CD4-positive, alpha-beta T cell treated with Interleukin-1 beta for 1 hour (primary cell): ENCODE results near the gene EIPR1.

Experiments used
- DNase-seq, 2 donors: peaks; one replicate each; pipeline ENCODE4 v3.0.0-alpha.2; 2020 to 2022

EIPR1 gene

DNA sequence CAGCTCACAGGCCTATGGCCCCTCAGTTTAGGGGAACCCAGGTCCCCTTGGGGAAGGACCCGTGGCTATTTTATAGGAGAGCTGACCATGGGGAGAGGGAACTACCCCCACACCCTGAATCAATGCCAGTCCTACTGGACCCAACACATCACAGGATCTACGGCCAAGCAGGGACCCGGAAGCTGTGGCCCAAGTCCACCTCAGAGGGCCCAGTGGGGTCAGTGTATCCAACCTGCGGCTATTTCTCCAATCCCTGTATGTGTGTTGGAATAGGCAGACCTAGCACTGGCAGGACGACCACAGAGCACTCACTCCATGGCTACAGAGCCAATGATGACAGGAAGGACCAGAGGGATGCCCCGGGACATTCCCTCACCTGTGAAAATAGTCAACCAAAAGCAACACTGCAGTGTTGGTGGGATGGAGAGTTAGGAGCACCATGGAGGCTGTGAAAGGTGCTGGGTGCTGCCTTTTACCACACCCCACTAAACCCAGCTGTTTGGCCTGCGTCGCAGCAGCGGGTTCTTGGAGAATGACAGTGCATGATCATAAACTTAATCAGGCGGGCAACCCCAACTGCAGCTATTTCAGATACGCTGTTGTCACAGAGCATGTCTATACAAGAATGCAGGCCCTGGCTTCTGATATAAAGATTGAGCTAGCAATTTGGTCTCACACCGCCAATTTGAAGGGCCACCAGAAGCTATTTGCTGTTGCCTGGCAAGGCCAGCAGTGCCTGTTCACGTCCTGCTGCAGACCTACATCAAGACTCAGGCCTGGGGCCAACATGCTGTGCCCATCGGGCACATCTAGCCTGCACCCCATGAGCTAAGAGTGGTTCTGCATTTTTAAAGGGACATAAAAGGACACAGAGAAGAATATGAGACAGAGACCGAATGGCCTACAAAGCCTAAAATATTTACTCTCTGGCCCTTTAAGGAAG lies 110.4 kb downstream of the EIPR1 start:
- no peak for DNase-seq

DNA sequence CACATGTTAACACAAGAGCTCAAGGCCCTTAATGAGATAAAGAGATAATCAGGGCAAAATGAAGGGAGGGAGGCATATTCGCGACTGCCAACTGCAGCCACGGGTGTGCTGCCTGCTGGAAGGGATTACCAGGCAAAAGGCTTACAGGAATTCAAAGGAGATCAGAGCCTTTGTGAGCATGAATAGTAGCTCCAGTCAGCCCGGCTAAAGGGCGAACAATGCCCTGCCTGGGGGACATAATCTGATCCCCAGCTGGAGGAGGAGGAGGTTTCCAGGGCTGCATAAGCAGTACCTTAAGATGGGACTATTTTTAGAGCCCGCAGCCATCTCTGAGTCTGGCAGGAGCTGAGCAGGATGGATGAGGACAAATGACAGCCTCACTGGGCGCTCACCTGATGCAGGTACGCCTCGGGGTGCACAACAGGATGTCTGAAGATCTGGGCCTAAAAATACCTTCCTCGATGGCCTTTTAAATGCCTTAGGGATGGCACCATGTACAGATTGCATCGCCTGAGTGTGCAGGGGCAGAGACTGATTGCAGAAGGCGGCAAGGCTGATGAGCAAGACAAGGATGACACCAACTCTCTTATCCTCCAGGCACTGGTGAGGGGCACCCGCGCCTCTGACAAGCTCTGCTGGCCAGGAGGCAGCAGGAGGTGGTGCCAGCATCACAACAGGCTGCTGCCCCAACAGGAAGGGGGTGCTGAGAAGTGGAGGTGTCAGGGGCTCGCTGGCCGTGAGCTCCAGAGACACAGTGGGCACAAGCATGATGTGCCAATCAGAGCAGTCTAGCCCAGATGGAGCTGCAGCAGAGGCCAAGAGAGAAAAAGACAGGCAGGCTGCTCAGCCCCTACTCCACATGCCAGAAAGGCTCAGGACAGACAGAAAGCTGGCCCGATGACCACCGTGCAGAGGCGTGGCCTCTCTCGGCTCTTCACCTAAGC lies 111.4 kb downstream of the EIPR1 start:
- DNase-seq: no peak

DNA sequence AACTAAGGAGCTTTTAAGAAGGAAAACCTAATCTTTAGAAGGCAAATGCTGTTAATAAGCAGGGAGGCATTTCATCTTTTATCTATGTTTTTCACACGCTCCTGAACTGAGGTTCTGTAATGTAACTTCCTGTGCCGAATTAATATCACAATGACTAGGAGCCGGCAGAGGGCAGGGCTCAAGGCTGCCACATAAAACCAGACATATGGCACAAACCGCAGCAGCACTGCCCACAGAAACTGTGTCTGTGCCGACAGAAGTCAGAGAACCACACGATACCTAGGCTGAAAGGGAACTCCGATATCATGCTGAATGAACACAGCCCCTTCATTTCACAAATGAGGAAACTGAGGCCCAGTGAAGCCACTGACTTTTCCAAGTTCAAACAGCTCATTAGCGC lies 112.1 kb downstream of the EIPR1 start:
- DNase-seq: no peak

DNA sequence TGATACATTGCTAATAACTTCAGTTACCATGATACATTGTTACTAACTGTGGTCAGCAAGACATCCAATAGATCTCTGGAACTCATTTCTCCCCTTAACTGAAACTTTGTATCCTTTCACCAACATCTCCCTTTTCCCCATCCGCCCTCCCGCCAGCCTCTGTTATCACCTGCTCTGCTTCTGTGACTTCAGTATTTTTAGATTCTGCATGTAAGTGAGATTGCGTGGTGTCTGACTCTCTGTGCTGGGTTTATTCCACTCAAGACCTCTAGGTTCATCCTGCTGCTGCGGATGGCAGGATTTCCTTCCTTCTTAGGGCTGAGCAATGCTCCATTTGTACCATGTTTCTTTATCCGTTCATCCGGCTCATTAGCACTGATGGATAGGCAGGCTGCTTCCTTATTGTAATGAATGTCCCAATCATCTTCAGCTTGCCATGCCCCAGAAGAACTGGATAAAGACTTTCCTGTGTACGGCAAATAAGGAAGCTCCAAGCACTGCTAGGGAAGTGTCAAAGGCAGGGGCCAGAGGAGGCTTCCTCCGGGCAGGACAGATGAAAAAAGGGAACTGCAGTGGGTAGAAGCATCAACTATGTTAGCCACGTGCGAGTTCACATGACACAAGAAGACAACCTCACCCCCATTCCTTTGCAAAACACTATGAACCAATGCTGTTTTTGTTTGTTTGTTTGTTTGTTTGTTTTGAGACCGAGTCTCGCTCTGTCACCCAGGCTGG lies 113.4 kb downstream of the EIPR1 start:
- peak in 1 of 2 donors; percentile 24 for DNase-seq

DNA sequence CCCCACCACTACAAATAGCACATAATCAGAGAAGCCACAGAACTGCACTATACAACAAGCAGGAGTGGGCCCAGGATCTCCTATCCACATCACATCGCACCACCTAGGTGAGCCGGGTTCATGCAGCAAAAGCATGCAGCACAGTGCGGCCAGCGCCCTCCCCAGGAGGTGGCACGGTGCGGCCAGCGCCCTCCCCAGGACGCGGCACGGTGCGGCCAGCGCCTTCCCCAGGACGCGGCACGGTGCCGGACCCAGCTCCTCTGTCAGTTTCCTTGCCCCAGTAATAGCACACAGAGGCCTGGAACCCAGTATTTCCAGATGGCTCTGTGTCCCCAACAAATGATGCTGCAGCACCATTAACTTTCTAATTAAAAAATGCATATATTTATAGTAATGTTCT lies 114.1 kb downstream of the EIPR1 start:
- no peak for DNase-seq

DNA sequence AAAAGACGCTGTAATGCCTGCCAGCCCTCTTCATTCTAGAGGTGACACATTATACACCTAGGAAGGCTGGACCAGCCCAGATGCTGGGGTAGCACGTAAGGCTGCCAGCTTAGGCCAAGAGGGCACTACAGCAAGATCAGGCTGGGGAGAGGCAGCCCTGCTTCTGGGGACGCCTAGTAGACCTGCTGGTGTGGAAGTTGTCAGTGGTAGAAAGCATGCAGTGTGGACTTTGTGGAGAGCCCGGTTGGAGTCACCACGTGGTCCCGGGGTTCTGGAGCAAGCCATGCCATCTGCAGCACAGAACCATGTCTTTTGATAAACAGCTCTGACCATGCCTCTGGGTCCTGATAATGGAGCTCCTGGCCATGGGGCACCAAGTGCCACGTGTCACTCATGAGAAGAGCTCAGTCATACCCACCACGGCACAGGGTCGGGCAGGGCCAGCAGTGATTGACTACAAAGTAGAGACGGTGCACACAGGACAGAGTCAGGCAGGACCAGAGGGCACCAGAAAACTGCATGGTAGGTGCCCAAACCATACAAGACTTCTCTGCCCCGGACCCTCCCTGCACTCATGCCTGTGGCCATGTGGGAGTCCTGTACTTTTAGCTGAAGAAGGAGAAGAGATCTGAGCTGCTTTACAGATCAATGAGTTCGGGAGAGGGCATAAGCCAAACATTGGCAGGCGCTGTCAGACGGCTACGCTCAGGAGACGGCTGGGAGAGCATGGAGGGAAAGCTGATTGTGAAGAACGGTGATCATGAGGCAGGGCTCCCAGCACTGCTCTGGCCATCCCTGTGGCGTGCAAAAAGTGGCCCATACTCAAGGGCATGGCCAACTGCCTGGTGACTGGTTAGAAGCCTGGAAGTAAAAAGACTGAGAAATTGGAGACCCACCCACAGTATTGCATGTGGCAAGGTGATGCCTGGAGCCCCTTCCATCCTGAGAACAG lies 114.9 kb downstream of the EIPR1 start:
- DNase-seq: no peak

DNA sequence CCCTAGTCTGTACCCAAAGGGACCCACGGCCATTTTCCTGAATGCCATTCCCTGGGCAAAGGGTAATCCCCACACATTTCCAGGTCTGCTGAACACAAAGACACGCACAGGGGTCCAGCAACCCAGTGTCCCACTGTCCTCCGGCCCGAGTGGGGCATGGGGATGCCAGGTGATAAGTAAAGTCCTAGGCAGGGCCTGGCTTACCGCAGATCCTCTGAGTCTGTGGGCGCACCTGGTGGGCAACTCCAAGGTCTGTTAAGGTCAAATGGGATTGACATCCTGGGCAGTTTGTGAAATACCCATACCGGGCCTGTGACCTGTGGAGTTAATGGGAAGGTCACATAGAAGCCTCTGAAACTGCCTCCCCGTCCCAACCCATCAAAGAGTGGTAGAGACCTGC lies 116.1 kb downstream of the EIPR1 start:
- DNase-seq: no peak

DNA sequence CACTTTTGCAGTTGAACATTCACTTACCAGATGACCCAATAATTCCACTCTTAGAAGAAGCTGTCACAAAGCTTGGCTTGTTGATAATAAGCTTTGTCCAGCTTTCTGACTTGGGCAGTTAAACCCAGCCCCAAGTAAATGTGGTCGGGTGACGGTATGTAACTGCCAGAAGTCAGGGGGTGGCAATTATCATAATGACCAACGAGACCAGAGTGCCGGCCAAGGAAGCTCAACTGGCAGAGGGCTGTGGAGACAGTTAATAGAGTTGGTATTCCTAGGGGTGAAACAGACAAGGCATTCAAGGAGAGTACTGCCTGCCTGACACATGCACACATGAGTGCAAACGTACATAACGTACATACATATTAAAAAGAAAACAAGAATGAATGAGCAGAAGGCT lies 116.7 kb downstream of the EIPR1 start:
- no peak for DNase-seq

DNA sequence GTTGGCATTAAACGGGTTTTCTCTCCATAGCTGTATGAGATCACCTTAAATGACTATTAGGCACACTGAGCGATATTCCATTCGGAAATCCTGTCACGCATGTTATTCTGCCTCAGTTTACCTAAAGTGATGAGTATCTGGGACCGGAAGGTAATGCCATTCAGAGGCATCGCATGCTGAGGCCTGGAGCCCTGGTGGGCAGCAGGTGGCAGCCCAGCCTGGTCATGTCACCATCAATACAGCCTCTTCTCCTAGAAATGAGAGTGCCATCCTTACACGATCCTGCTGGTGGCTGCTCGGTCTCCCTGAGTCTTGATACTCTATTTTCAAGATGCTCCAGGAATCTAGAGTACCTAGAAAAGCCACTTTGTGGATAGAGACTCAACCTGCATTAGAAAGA lies 119.8 kb downstream of the EIPR1 start:
- DNase-seq: no peak

DNA sequence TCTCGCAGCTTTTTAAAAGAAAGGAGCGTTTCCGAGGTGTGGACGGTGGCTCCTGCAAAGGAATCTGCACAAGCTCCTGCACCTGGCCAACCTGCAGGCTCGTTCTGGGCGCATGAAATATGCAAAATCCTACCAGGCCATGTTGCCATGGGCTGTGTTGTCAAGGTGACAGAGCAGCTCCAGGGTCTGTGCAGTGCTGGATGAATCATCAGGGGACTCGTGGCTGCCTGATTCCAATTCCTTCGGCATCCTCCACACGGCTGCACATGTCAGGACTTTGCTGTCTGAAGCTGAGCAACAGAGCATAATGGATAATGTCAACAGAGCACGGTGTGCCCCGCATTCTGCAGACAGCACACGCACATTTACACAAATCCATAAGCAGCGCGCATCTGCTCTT lies 120.5 kb downstream of the EIPR1 start:
- DNase-seq: no peak

DNA sequence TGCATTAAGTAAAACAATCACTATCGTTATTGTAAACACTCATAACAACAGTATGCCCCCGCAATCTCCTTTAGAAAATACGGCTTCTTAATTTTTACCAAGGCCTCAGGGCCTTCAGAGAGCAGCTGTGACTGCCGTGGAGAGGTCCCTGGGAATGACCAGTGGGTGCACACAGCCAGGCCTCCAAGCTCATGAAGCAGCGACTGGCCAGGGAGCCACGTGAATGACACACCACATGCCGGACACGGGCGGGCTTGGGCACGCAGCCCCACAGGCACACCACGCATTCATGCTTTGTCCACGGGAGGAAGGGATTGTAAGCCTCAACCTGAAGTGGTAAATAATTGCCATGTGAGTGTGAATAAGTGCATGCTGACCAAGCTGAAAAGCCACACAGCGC lies 121.0 kb downstream of the EIPR1 start:
- DNase-seq: no peak

DNA sequence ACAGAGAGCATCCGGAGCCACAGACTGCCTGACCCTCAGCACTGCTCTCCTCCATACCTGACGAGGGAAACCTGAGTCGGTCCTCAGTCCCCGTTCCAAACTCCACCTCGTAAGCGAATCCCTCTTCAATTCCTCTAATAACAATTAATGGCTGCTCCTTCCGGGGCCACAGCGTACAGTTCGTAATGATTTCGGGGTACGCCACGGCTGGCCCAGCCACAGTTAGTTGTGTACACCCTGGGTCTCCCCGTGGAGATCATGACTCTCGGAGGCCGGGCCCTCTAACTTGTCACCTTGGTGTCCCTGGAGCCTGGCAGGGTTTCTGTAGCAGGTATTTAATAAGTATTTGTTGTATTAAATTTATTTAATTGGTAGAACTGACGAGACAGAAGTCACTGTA lies 121.5 kb downstream of the EIPR1 start:
- DNase-seq: no peak

DNA sequence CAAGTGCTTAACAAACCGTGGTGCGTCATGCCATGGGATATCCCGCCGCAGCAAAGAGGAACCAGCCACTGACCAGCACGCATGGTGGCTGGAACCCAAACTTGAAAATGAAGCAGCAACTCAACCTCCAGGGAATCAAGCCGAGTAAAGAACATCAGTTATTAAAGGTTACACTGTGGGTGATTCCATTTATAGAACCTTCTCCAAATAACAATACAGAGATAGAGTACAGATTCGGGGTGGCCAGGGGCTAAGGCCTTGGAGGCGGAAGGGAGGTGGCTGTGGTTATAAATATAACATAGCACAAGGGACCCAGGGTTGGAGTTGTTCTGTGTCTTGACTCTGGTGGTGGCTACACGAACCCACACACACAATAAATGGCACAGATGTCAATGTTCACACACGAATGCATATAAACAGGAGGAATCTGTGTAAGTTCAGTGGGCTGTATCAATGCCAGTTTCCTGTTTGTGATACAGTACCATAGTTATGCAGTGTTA lies 123.1 kb downstream of the EIPR1 start:
- DNase-seq: no peak

DNA sequence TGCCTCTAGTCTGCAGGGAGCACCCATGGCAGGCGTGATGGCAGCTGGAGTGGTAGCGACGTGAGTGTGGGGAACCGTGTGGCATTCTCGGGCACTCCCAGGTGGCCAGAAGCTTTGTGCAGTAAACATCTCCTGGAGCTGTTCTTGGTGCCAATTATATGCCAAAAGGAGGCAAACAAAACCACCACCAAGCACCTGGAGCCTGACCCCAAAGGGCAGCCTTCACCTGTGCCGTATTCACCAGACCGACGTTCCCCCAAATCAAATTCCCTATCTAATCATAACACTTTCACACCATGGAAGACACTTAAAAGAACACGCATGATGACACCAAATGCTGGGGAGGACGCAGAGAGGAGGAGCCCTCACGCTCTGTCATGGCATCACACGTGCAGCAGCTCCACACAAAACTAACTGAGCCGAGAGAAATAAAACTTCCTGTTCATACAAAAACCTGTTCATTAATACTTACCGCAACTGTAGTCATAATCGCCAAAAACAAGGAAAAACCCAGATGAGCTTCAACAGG lies 123.6 kb downstream of the EIPR1 start:
- DNase-seq: no peak

DNA sequence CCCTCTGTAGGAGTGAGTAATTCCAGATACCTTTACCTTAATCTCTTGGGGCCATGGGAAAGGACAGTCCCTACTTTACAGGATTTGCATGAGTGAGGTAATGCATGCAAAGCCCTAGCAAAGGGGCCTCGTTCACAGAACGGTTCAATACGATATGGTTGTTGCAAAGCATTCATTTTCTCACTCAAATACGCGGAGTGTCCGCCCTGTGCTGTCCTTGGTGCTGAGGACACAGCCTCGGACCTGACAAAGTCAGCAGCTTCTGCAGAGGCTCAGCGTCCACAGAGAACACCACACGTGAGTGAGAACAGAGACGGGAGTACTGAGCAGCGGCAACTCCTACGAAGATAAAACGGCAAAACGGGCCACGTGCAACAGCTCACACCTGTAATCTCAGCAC lies 125.7 kb downstream of the EIPR1 start:
- no peak for DNase-seq

DNA sequence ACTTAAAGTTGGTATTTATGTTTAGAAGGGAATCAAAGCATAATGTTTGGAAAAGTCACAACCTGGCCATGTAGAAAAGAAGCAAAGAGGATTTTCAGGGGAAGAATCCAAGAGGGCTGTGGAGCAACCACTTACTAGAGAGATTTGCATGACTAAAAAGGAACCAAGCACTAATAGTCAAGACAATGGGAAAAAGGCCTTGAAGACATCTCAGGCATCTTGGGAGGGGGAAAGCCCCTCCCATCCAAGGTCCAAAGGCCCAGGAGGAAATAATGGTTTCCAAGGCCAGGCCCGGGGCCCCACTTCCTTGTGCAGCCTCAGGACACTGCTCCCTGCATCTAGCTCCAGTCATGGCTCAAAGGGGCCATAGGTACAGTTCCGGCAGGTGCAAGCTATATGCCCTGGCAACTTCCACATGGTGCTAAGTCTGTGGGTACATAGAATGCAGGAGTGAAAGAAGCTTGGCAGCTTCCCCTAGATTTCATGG lies 128.1 kb downstream of the EIPR1 start:
- no peak for DNase-seq

DNA sequence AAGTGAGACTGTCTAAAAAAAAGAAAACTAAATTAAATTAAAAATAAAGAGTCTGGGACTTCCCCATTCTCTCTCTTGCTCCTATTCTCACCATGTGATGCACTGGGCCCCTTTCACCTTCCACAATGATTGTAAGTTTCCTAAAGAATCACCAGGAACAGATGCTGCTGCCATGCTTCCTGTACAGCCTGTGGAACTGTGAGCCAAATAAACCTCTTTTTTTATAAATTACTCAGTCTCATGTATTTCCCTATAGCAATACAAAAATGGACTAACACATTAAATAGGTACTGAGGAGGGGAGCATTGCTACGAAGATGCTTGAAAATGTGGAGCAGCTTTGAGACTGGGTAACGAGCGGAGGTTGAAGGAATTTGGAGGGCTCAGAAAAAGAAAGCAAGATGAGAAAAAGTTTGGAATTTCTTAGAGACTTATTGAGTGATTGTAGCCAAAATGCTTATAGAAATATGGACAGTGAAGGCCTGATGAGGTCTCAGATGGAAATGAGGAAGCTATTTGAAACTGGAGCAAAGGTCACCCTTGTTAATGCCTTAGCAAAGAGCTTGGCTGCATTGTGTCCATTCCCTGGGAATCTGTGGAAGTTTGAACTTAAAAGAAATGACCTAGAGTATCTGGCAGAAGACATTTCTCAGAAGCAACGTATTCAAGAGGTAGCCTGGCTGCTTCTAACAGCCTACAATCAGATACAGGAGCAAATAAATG lies 128.7 kb downstream of the EIPR1 start:
- DNase-seq: no peak

DNA sequence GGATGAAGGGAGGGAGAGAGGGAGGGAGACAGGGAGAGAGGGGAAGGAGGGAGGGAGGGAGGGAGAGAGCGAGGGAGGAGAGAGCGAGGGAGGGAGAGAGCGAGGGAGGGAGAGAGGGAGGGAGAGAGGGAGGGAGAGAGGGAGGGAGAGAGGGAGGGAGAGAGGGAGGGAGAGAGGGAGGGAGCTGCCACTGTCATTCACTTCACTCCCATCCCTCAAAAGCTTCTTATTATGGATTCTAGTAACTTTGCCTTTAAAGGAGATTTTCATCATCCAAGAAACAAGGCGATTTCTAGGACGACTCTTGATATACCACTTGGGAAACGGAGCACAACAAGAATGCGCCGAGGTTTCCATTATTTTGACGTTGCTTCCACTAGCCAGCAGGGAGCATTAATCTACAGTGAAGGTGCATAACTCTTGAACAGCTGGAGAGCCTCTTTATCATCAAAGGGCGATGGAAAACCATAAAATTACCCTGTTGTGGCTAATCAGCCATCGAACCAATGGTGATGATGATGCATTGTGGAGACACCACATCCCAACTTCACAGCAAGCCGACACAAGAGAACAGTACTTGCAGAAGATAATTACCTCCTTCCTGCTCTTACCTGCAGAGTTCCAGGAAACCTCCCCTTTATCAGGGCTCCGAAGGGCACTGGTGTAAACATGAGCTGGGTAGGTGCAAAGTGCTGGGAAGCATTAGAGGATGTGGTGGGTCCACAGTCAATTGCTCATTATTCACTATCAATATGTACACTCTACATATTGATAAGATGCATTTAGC lies 130.5 kb downstream of the EIPR1 start:
- DNase-seq: no peak

DNA sequence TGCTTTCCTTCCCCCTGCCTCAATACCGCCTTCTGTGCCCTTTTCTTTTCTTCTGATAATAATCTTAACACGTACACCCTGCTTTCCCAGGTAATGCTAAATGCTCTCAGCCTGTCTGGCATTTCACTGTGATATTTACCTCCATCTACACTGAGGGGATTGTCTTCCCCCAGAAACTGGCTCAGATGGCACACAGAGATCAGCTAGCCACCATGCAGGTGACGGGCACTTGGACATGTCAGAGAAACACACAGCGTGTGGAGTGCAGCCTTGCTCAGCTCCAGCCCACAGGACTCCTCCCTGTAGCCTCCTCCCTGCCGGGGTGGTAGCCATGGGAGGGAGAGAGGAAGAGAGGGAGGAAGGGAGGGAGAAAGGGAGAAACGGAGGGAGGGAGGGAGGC lies 131.2 kb downstream of the EIPR1 start:
- no peak for DNase-seq

DNA sequence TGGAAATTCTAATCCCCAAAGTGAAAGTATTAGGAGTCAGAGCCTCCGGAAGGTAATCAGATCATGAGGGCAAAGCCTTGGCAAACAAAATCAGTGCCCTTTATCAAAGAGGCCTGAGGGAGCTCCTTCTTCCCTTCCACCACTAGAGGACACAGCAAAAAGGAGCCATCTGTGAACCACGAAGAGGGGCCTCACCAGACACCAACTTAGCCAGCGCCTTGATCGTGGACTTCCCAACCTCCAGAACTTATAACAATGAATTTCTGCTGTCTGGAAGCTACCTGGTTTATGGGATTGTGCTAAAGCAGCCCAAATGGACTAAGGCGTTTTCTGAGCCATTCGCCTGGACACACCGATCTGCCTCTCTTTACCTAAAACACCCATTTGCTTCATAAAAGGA lies 133.1 kb downstream of the EIPR1 start:
- DNase-seq: no peak
